Measurements from ENCODE around the gene LRRC1.

LRRC1 gene

DNA sequence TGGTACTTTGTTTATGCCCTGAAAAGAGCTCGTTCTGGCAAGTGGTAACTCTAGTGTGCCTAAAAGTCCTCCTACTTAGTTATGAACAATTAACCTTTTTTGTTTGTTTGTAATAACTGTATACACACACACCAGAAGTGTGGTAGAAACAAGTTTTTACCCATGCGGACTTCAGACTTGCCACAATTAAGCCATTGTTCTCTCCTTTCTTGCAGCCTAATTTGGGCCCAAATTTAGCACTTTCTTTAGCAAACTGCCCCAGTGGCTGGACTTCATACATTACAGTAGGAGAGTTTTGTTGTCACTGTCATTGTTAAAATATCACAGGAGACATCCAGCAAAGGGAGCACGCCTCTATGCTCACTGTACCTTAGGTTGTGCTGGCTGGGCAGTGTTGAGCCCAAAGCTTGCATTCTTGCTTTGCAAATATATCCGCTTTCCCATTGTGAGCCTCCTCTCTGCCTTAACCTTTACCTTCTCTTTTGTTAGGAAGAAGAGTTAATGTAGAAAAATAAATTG, 53.0 kb downstream of the LRRC1 start:
- DNase-seq = no peak

GRCh38 chr6:53850527-53850926, 55.7 kb downstream of the LRRC1 start:
- DNase-seq = no peak

DNA sequence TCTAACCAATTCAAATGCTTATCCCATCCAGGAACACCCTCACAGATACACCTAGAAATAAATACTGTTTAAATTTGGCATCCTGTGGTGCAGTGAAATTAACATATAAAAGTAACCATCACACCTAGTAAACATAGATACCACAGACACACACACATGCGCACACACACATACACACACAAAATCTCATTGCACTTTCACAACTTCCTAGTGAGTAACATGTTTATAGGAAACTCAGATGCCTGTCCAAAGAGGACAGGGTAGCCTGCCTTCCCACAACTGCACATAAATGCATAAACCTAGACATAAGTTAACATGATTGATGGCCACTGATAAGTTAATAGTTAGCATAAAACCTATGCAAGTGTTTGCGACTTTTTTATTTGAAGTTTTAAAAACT, 56.8 kb downstream of the LRRC1 start:
- DNase-seq = no peak

DNA sequence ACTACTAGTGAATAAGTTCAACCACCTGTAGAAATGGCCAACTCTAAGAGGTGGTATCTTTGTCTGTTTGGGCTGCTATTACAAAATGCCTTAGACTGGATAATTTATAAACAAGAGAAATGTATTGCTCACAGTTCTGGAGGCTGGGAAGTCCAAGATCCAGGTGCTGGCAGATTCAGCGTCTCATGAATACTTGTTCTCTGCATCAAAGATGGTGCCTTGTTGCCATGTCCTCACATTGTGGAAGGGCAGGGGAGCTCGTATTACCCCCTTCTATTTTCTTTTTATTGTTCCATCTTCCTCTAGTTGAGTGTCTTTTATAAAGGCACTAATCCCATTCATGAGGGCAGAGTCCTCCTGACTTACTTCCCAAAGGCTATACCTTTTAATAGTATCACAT, 58.0 kb downstream of the LRRC1 start:
- DNase-seq = no peak

DNA sequence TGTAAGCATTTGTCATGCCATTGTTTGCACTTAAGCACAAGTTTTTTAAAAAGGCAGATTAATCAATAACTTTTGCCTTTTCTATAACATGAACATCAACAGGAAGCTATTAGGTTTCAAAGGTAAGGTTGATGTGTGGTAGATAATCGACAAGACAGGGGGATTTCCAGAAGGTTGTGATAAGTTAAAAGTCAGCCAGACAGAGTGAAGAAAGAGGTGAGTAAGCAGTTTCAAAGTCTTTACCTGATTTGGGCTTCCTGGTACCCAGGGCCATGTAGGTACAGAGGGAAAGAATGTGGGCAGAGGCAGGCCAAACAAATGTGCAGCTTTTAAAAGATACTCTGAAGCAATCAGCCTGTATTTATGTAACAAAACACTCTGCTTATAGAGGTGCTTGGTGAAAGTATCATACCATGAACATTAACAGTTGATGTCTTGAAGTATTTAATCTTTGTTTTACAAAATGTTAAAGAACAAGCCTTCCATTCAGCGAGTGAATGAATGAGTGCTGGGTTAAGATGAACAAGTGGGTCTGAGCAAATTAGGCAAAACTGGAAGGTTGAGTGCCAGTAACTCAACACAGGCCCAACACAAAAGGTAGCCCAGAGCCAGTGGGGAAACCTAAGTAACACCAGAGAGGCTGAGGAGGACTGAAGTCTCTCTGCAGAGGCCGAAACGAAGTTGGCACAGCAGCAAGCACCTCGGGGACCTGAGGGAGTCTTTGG, 60.2 kb downstream of the LRRC1 start:
- DNase-seq = no peak

GRCh38 chr6:53855940-53856339, 61.1 kb downstream of the LRRC1 start:
- no peak for DNase-seq

DNA sequence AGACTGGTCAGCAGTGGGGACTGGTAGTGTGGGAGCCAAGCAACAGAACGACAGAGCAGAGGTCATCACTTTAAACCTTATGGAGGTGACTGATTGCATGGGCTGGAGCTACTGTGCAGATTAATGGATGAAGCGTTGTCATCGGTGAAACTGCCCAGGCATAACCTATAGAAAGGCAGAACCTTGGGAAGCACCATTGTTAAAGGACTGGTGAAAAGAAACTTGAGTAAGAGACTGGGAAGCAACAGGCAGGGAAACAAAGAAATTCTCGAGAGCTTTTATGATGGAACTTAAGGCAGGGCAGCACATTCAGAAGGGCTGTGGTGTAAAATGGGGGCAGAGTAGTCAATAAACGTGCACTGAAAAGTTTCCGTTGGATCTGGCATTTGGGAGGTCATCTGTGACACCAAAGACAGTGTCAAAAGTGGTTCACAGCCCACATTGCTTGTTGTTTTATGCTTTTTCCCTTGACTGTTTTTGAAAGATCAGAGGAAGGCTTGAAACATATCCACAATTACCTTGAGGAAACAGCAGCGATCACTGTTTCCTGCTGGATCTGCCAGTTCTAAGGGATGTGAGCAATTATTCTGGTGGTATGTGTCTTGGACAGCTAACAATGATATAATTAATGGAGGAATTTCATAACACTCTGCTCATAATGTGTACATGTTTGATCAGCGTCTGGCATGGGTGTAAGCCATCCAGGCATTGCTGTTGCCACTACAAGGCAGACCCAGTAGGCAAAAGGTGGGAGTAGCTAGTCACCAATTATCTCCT, 62.7 kb downstream of the LRRC1 start:
- no peak for DNase-seq

DNA sequence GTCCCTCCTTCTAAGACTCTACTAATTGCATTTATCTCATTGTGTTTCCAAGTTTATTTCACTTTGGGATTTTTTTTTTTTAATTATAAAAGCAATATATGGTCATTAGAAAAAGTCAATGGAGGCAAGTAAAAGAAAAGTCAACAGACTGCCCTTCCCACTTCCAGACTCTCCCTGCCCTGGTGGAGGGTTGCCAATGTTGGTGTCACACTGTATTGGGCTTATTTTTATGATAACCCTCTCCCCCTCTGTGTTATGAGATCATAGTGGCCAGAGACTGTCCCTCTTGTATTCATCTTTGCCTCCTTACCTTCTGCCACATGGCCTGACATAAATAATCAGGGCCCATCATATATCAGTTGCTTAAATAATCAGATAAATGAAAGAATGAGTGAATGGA, 63.4 kb downstream of the LRRC1 start:
- DNase-seq = no peak

DNA sequence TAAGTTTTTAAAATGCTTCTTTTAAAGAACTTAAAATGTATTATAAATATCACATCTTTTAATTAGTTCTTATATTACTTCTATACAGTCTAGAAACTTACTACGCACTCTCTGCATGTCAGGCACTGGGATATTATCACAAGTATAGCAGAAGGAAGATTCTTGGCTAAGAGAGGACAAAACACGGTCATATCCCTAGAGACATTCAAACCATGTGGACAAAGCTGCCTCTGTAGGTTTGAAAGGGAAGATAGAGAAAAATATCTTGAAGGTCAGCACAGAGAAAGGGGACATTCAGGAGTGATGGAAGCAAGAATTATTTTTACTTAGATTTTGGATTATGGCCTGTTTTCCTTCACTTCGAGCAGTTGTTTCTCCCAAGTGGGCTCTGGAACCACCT, 64.1 kb downstream of the LRRC1 start:
- no peak for DNase-seq

- DNase-seq = no peak
These were observed 65.7 kb downstream of the LRRC1 start for GRCh38 chr6:53860511-53860910.

DNA sequence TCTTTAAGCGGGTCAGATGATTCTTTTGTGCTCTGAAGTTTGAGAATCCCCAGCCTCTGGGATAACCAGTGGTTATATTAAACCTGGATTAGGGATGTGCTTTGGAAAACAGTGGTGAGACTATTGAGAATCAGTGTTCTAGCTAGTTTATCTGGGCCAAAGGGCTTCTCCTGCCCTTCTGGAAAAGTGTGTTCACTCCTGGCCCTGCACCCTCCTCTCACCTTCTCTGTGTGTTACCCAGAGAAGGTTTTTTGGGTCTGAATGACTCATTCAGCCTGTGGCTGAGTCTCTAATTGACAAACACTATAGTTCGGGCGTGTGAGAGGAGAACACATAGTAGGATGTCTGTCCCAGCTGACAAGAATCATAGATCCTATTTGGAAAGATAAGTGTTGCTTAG, 66.7 kb downstream of the LRRC1 start:
- no peak for DNase-seq

GRCh38 chr6:53862662-53863462, 68.1 kb downstream of the LRRC1 start:
- no peak for DNase-seq

DNA sequence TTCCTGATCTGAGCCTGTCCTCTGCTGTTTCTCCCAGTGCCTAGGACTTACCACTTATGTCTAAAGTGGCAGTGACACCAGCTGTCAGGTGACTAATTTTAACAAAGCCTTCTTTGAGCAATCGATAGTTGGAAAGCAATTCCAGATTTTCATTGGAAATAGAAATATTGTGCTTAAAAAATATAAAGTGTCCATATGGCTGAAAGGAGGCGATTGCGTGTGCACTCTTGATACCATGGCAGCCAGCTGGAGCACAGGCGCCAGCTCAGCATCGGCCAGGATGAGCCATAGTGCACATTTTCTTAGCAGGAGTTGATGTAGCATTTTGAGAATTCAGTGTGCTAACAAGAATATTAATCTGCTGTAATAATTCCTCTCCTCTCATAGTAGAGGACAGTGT, 70.0 kb downstream of the LRRC1 start:
- DNase-seq = no peak

GRCh38 chr6:53866226-53866625, 71.4 kb downstream of the LRRC1 start:
- DNase-seq = no peak

GRCh38 chr6:53868626-53869025, 73.8 kb downstream of the LRRC1 start:
- no peak for DNase-seq

DNA sequence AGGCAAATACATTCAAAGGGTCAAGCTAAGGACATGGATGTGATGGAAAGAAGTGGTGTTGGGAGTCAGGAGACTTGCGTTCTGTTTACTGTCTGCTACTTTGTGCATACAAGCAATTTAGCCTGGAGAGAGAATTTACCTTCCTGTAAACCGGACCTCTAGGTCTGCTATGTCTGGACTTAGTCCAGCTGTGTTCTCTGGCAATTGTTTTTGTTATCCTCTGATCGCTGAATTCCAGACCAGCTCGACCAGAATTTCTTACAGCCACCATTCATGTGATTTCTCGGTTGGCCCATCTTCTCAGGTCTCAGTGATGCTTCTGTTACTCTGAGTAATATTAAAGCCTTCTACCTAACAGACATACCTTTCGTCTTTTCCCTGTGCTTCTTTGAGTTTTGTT, 75.2 kb downstream of the LRRC1 start:
- DNase-seq = no peak

- no peak for DNase-seq
These were observed 79.1 kb downstream of the LRRC1 start for GRCh38 chr6:53873922-53874321.

GRCh38 chr6:53874964-53875363, 80.2 kb downstream of the LRRC1 start:
- no peak for DNase-seq

- DNase-seq = no peak
These were observed 82.3 kb downstream of the LRRC1 start for GRCh38 chr6:53877151-53877550.

DNA sequence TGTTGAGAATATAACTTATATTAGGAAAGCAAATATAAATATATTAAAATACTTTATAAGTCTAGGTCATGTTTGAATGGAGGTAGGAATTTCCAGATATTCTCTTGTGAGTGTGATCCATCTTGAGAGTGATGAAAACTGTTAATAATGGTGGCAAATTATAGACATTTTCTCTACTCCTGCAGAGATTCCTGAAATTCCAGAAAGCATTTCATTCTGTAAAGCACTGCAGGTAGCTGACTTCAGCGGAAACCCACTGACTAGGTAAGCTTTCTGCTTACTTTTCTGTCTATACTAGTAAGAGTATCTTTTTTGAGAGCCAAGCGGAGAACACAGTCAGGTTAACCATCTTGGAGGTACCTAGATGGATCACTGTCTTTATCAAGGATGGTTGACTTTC, 84.0 kb downstream of the LRRC1 start:
- no peak for DNase-seq

DNA sequence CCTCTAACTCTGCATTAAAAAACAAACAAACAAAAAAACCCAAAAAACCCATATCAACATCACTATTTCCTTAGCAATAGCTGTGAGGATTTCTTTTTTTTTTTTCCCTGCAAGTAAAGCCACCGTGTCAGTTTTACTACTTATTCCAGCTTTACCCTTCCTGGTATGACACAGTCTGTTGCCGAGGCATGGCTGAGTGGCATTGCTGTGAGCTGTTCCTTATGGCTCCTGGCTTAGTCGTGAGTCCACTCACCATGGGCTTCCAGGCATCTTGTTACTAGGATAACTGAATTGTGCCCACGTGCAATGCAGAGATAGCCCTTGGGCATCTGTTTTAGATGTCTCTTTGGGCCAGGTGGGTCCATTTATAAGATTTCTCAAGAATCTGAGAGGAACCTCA, 84.8 kb downstream of the LRRC1 start:
- DNase-seq = no peak

DNA sequence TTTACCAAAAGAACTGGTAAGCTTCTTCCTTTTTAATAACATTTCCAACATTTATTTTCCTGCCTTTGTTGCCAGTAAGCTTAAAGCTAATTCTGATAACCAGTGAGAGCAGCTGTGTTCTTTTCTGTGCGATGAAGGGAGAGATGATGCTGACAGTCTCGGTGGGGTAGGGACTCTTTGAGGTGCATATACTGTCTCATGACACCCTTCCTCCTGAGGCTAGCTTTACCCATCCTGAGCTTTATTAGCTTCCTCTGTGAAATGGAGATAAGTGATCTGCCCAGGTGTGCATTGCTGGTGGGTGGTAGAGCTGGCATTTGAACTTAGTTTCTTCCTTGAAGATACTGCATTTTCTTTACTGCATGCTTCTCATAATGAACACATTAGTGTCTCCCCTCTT, 92.5 kb downstream of the LRRC1 start:
- no peak for DNase-seq

GRCh38 chr6:53888931-53889330, 94.1 kb downstream of the LRRC1 start:
- no peak for DNase-seq

Data from right kidney (tissue), 1 donor.